Panc1 (cell line): ENCODE data around the gene DDX20. TPM values are rescaled to one million over a fixed set of nuclear protein-coding genes. Genes with fewer than 3 reads are reported as not detected.

ENCODE experiments used
- ATAC-seq: fragments of 200-7000 bp; cut with Tn5 transposase; 2 replicates; pipeline ENCODE4 v1.9.1; 2020; ENCODE audit warnings: mild to moderate bottlenecking, moderate library complexity
- BruUV-seq: library from RNA; stranded (reverse); fragments of 400-500 nt; replicated peaks from 2 replicates; lab custom pipeline; 2021; lab: Mats Ljungman, UMichigan
- CTCF ChIA-PET: fragments of 300-600 bp; sonication (Branson Sonifier 250); formaldehyde crosslinking; loops from one replicate; lab custom pipeline; 2022; ENCODE audit warnings: antibody characterized with exemption; lab: Charles Lee
- POLR2A ChIA-PET: fragments of 300-600 bp; sonication (Branson Sonifier 250); formaldehyde crosslinking; loops from one replicate; lab custom pipeline; 2022; ENCODE audit warnings: antibody characterized with exemption; lab: Charles Lee
- DNase-seq: peaks from one replicate; pipeline ENCODE4 v3.0.0-alpha.2; 2010; ENCODE audit warnings: low read depth, low spot score
- H3K27ac ChIP-seq: 2 replicates; pipeline ENCODE4 v1.5.1; 2011; ENCODE audit warnings: mild to moderate bottlenecking, low read length, inconsistent platforms
- H3K27me3 ChIP-seq: fragments of 200-500 bp; sonication (Bioruptor generic); 2 replicates; pipeline ENCODE4 v1.6.0; 2014; ENCODE audit warnings: low read length, inconsistent platforms; ENCODE audit not compliant: control insufficient read depth, insufficient read depth
- H3K36me3 ChIP-seq: fragments of 200-500 bp; sonication (Bioruptor generic); 2 replicates; pipeline ENCODE4 v1.5.1; 2014; ENCODE audit warnings: inconsistent platforms, mild to moderate bottlenecking, low read length, moderate library complexity; ENCODE audit not compliant: control insufficient read depth, insufficient read depth
- H3K4me1 ChIP-seq: 2 replicates; pipeline ENCODE4 v1.5.1; 2011; ENCODE audit warnings: inconsistent platforms, mild to moderate bottlenecking, low read length, moderate library complexity; ENCODE audit not compliant: control insufficient read depth, insufficient read depth
- H3K4me3 ChIP-seq, 2 experiments: 2 replicates each; pipeline ENCODE4 v1.5.1; 2011 to 2012; ENCODE audit warnings: low read depth in 2 of 2, low read length in 2 of 2, mild to moderate bottlenecking in 2 of 2, inconsistent platforms in 1 of 2, moderate library complexity in 1 of 2
- H3K9me3 ChIP-seq: fragments of 200-500 bp; sonication (Bioruptor generic); 2 replicates; pipeline ENCODE4 v1.5.1; 2014; ENCODE audit warnings: low read depth, mild to moderate bottlenecking, inconsistent platforms, low read length, moderate library complexity; ENCODE audit not compliant: control insufficient read depth, insufficient read depth
- CTCF ChIP-seq: fragments of 450-650 bp; IDR thresholded peaks from 2 replicates; pipeline ENCODE4 v1.5.1; 2017; ENCODE audit warnings: mild to moderate bottlenecking
- POLR2AphosphoS5 ChIP-seq: IDR thresholded peaks from 2 replicates; pipeline ENCODE4 v1.6.1; 2012; ENCODE audit warnings: mild to moderate bottlenecking, low read depth, low read length, moderate library complexity
- REST ChIP-seq, 2 experiments: IDR thresholded peaks; 2 replicates each; pipeline ENCODE4 v1.6.1; 2011 to 2012; ENCODE audit warnings: low read depth in 2 of 2, control low read depth in 1 of 2, low read length in 1 of 2, mild to moderate bottlenecking in 1 of 2, moderate library complexity in 1 of 2; ENCODE audit not compliant: insufficient read depth in 1 of 2
- SIN3A ChIP-seq: IDR thresholded peaks from 2 replicates; pipeline ENCODE4 v1.6.1; 2012; ENCODE audit warnings: low read depth, mild to moderate bottlenecking, low read length, moderate library complexity, borderline replicate concordance; ENCODE audit not compliant: insufficient read depth
- TCF7L2 ChIP-seq: IDR thresholded peaks from 2 replicates; pipeline ENCODE4 v1.6.1; 2011; ENCODE audit warnings: mild to moderate bottlenecking, low read depth, low read length, inconsistent platforms
- in situ Hi-C: cut with HindIII; loops from 2 replicates; pipeline ENCODE4 v1.10.0; 2016; ENCODE audit warnings: low sequenced_read_pairs, low pct_unique_long_range_greater_than_20kb
- intact Hi-C: fragments of 100-400 bp; cut with micrococcal nuclease; formaldehyde crosslinking; loops from one replicate; pipeline ENCODE4 v1.10.0; 2022; ENCODE audit not compliant: unreplicated experiment
- total RNA-seq: library from RNA; stranded (reverse); gene quantifications from one replicate; pipeline ENCODE4 v1.2.1, GENCODE V29; 2021; ENCODE audit not compliant: unreplicated experiment

DDX20 gene
- total RNA-seq, 1 experiment from 2014 or later, result 9.1 TPM

- Histone ChIP-seq H3K9me3 (no peaks in the 10 kb centered on the region), H3K4me3 (no peak overlapping the region), H3K4me1 (no peaks in the 10 kb centered on the region), H3K27me3 (no peaks in the 10 kb centered on the region; the same call in 1 of the 2 replicates), H3K27ac (no peak overlapping the region), H3K36me3 (no peaks in the 10 kb centered on the region)
- BruUV-seq, result no TSS peak
- no peak for ATAC-seq
- ChIA-PET POLR2A (no interaction called here), CTCF (no interaction called here)
- in situ Hi-C loops (no loop called here), intact Hi-C loops (no loop called here)
- TF ChIP-seq CTCF, result no peak
- TF ChIP-seq POLR2AphosphoS5, result no peak
- no peak for TF ChIP-seq REST (IDR thresholded peaks at IDR 0.05; ENCODE audit: insufficient read depth in 1 of 2, low read depth in 2 of 2, low read length in 1 of 2)
- no peak for TF ChIP-seq TCF7L2
- no peak for TF ChIP-seq SIN3A
- DNase-seq, result no peak
These were observed 23.0 kb upstream of the DDX20 start for GRCh38 chr1:111732718-111733117.

- in situ Hi-C loops, result no loop called here
- no TSS peak for BruUV-seq
- H3K4me3 ChIP-seq, result no peak overlapping the region
- ChIA-PET POLR2A (no interaction called here), CTCF (no interaction called here)
- no peaks in the 10 kb centered on the region for H3K4me1 ChIP-seq
- H3K27ac ChIP-seq, result no peak overlapping the region
- ATAC-seq (no peak), DNase-seq (no peak)
- no peaks in the 10 kb centered on the region; the same call in 1 of the 2 replicates for H3K27me3 ChIP-seq
- no peak for TF ChIP-seq REST (IDR thresholded peaks at IDR 0.05; ENCODE audit: insufficient read depth in 1 of 2, low read depth in 2 of 2, low read length in 1 of 2)
- no peaks in the 10 kb centered on the region for H3K9me3 ChIP-seq
- intact Hi-C loops, result no loop called here
- no peaks in the 10 kb centered on the region for H3K36me3 ChIP-seq
These were observed 22.3 kb upstream of the DDX20 start for GRCh38 chr1:111733183-111733991.
